ENCODE data around the gene PRAME. TPM values are rescaled to one million over a fixed set of nuclear protein-coding genes. Genes with fewer than 3 reads are reported as not detected.
"Not testable (repeated sequence)": the region's sequence is repeated elsewhere in the genome, so short reads cannot be mapped to it uniquely, and the experiment has no call there.

PRAME gene
- total RNA-seq, result not detected in 3 replicates
- long read RNA-seq, result 0 reads

DNA sequence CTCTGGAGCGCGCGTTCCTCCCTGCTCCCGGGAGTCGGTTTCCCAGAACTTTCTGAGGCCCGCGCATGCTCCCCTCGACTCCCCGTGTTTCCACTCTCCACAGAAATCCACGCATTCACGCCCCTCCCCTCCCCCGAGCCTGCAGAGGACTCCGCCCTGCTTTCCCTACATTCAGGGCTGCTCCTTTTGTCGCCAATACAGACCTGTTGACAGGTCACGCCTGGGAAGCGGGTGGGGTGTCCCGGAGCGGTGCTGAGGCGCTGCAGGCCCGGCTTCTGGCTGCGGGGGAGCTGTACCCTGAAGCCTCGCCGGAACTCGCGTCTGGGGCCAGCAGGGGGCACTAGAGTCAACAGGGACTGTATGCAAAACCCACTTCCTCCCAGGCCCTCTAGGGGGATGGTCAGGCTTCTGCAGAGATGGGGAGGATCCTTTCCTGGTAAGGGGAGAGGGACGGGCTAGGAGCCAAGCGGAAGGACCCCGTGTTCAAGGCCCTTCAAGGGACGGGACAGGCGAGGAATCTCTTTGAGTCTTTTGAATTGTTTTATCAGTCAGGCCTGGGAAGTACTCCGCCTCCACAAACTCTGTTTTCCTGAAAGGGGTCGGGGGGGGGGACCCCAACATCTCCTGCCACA, at the start of gene PRAME:
TSS of gene PRAME (minus strand) at position 294 of the 632 bp plus-strand sequence. CDS start 2,433 bp downstream, outside the sequence.
- no peaks in the 10 kb centered on the region for H3K9me3 Mint-ChIP-seq (ENCODE audit: low read depth)
- H3K4me1 Mint-ChIP-seq (ENCODE audit: low read depth), result no peaks in the 10 kb centered on the region
- H3K36me3 Mint-ChIP-seq (ENCODE audit: low read depth), result no peaks in the 10 kb centered on the region
- no peak within 1 kb of the TSS for H3K4me3 Mint-ChIP-seq (ENCODE audit: unreplicated experiment)
- no peak for DNase-seq (ENCODE audit: low spot score)
- H3K27me3 Mint-ChIP-seq (ENCODE audit: low read depth), result peaks cover 10% of the 10 kb centered on the region
- no peak within 1 kb of the TSS for H3K27ac Mint-ChIP-seq (ENCODE audit: unreplicated experiment)
- peak; percentile 73 for TF ChIP-seq CTCF (IDR thresholded peaks at IDR 0.05)

DNA sequence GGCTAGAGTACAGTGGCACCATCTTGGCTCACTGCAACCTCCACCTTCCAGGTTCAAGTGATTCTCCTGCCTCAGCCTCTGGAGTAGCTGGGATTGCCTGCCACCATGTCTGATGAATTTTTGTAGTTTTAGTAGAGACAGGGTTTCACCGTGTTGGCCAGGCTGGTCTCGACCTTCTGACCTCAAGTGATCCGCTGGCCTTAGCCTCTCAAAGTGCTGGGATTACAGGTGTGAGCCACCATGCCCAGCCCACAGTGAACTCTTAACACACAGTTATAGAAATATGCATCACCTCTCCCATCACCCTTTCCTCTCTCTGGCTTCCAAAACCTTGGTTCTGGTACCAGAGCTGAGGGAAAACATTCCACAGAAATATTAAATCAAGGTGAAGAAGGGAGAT, 49.0 kb upstream of the PRAME start:
- H3K36me3 Mint-ChIP-seq (ENCODE audit: low read depth); DNase-seq (ENCODE audit: low spot score); H3K4me1 Mint-ChIP-seq (ENCODE audit: low read depth); H3K9me3 Mint-ChIP-seq (ENCODE audit: low read depth); H3K4me3 Mint-ChIP-seq (ENCODE audit: unreplicated experiment); H3K27ac Mint-ChIP-seq (ENCODE audit: unreplicated experiment): not testable (repeated sequence)
- peaks cover 26% of the 10 kb centered on the region for H3K27me3 Mint-ChIP-seq (ENCODE audit: low read depth)

GRCh38 chr22:22605074-22605404, 46.0 kb upstream of the PRAME start:
- peaks cover 23% of the 10 kb centered on the region for H3K27me3 Mint-ChIP-seq (ENCODE audit: low read depth)
- no peak for TF ChIP-seq CTCF (IDR thresholded peaks at IDR 0.05)
- H3K4me1 Mint-ChIP-seq (ENCODE audit: low read depth), result no peaks in the 10 kb centered on the region
- H3K9me3 Mint-ChIP-seq (ENCODE audit: low read depth), result peaks cover 6% of the 10 kb centered on the region
- no peak overlapping the region for H3K27ac Mint-ChIP-seq (ENCODE audit: unreplicated experiment)
- no peak overlapping the region for H3K4me3 Mint-ChIP-seq (ENCODE audit: unreplicated experiment)
- no peak for DNase-seq (ENCODE audit: low spot score)
- H3K36me3 Mint-ChIP-seq (ENCODE audit: low read depth), result peaks cover 4% of the 10 kb centered on the region

GRCh38 chr22:22604326-22605073, 45.4 kb upstream of the PRAME start:
- H3K27me3 Mint-ChIP-seq (ENCODE audit: low read depth), result peaks cover 25% of the 10 kb centered on the region
- peaks cover 4% of the 10 kb centered on the region for H3K36me3 Mint-ChIP-seq (ENCODE audit: low read depth)
- H3K27ac Mint-ChIP-seq (ENCODE audit: unreplicated experiment), result no peak overlapping the region
- no peak overlapping the region for H3K4me3 Mint-ChIP-seq (ENCODE audit: unreplicated experiment)
- peaks cover 6% of the 10 kb centered on the region for H3K9me3 Mint-ChIP-seq (ENCODE audit: low read depth)
- DNase-seq (ENCODE audit: low spot score), result no peak
- H3K4me1 Mint-ChIP-seq (ENCODE audit: low read depth), result no peaks in the 10 kb centered on the region
- TF ChIP-seq CTCF (IDR thresholded peaks at IDR 0.05), result no peak

DNA sequence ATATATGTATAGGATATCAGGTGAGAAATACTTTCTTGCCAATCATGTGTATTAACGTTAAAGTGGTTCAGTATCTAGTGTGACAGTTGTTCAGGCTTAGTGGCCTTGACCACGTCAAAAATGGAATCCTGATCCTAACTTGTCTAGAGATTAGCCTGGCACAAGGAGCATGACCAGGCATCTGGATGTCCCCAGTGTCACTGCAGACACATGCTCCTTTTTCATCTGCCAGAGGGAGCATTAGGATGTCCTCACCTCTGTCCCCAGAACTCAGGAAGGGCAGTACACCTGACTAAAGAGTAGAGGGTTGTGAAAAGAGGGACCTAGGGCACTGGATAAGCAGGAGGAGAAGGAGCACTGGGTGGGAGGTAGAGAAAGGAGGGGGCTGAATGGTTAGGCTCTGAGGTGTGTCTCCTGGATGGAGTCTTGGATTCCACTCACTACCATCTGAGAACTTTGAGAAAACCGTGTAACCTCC, 44.4 kb upstream of the PRAME start:
- H3K36me3 Mint-ChIP-seq (ENCODE audit: low read depth), result no peaks in the 10 kb centered on the region
- no peak overlapping the region for H3K27ac Mint-ChIP-seq (ENCODE audit: unreplicated experiment)
- H3K4me3 Mint-ChIP-seq (ENCODE audit: unreplicated experiment), result no peak overlapping the region
- TF ChIP-seq CTCF (IDR thresholded peaks at IDR 0.05), result no peak
- H3K27me3 Mint-ChIP-seq (ENCODE audit: low read depth), result peaks cover 31% of the 10 kb centered on the region
- H3K4me1 Mint-ChIP-seq (ENCODE audit: low read depth), result no peaks in the 10 kb centered on the region
- no peak for DNase-seq (ENCODE audit: low spot score)
- H3K9me3 Mint-ChIP-seq (ENCODE audit: low read depth), result peaks cover 6% of the 10 kb centered on the region

Data from chondrocyte (in vitro differentiated cells).